ENCODE data around the gene SLC5A2.
"Not testable (repeated sequence)": the region's sequence is repeated elsewhere in the genome, so short reads cannot be mapped to it uniquely, and the experiment has no call there.

Gene SLC5A2

GRCh38 chr16:31477220-31478216 lies 5.4 kb upstream of the SLC5A2 start:
- DNase-seq: no peak

DNA sequence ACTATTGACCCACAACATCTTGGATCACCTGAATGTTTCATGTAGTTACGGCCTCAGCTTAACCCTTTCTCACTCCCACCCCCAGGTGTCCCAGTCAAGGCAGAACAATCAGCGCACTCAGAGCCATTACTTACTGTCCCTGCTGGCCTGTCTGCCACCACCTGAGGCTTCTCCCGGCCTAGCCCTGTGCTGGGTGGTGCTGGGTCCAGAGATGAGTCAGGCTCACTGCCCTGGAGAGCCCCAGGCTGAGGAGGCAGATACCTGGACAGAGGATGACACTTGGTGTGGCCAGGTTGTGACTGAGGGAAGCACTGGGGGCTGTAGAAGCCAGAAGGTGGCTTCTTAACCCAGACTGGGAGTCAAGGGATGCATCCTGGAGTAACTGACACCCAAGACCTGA lies 4.0 kb upstream of the SLC5A2 start:
- no peak for DNase-seq

DNA sequence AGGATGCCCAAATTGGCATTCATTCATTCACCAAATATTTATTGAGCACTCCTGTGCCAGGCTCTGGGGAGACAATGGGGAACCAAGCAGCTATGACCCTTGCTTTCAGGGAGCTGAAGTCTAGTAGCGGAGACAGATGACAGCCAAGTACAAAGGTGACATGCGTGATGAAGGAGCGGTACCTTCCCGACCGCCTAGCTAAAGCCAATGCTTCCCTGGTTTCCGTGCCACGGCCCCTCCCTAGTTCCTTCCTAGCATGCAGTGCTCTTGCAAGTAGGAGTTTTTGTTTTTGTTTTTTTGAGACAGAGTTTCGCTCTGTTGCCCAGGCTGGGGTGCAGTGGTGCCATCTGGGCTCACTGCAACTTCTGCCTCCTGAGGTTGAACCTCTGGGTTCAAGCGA lies 3.2 kb upstream of the SLC5A2 start:
- no peak for DNase-seq

GRCh38 chr16:31480851-31481536 lies 1.9 kb upstream of the SLC5A2 start:
- no peak for DNase-seq

DNA sequence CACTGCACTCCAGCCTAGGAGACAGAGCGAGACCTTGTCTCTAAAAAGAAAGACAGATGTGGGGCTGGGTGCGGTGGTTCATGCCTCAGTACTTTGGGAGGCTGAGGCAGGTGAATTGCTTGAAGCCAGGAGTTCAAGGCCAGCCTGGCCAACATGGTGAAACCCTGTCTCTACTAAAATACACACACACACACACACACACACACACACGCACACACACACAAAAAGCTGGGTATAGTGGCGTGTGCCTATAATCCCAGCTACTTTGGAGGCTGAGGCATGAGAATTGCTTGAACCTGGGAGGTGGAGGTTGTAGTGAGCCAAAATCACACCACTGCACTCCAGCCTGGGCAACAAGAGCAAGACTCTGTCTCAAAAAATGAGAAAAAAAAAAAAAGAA lies 1.1 kb downstream of the SLC5A2 start:
- DNase-seq: not testable (repeated sequence)

DNA sequence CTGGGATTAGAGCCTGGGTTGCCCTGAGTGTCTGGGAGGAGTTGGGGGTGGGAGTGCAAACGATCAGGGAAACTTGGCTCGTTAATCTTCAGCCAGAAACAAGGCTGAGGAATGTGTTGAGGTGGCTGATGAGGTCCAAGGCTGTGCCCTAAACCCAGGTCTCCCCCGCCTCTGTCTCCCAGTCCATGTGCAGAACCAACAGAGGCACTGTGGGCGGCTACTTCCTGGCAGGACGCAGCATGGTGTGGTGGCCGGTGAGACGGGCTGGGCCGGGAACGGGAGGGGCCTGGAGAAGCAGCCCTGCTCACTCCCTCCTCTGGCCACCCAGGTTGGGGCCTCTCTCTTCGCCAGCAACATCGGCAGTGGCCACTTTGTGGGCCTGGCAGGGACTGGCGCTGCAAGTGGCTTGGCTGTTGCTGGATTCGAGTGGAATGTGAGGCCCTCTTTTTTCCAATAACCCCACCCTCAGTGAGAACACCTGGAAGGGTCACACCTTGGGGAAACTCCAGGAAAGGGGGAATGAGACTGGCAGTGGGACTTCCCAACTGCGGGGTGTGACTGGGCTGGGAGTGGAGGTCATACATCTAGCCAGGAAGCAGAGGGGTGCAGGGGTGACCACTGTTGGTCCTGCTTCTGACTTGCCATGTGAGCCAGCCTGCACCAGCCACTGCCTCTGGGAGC lies 1.7 kb downstream of the SLC5A2 start:
- no peak for DNase-seq

GRCh38 chr16:31485571-31485970 lies 2.6 kb downstream of the SLC5A2 start:
- DNase-seq: no peak

GRCh38 chr16:31486045-31486444 lies 3.1 kb downstream of the SLC5A2 start:
- no peak for DNase-seq

DNA sequence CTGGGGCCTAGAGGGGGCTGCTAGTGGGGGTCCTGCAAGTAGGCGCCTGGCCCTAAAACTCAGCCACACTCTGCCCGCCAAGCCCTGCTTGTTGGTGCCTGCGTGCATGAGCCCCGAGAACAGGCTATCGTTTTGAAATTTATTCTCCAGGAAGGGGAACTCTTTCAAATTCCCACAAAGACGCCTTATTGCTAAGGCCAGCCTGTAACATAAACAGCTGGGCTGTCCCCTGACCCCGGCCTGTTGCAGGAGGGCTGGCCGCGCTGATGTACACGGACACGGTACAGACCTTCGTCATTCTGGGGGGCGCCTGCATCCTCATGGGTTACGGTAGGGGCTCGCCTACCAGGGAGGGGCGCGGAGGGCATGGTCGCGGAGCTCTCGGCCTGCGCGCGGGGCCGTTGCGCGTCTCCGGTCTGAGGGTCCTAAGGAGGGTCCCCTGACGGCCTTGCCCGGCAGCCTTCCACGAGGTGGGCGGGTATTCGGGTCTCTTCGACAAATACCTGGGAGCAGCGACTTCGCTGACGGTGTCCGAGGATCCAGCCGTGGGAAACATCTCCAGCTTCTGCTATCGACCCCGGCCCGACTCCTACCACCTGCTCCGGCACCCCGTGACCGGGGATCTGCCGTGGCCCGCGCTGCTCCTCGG lies 4.3 kb downstream of the SLC5A2 start:
- no peak for DNase-seq

- peak; percentile 74 for DNase-seq
Observed at GRCh38 chr16:31487720-31488467, 5.0 kb downstream of the SLC5A2 start.

- no peak for DNase-seq
Observed at GRCh38 chr16:31488468-31489297, 5.8 kb downstream of the SLC5A2 start.

- DNase-seq: no peak
Observed at GRCh38 chr16:31489298-31489564, 6.3 kb downstream of the SLC5A2 start.

DNA sequence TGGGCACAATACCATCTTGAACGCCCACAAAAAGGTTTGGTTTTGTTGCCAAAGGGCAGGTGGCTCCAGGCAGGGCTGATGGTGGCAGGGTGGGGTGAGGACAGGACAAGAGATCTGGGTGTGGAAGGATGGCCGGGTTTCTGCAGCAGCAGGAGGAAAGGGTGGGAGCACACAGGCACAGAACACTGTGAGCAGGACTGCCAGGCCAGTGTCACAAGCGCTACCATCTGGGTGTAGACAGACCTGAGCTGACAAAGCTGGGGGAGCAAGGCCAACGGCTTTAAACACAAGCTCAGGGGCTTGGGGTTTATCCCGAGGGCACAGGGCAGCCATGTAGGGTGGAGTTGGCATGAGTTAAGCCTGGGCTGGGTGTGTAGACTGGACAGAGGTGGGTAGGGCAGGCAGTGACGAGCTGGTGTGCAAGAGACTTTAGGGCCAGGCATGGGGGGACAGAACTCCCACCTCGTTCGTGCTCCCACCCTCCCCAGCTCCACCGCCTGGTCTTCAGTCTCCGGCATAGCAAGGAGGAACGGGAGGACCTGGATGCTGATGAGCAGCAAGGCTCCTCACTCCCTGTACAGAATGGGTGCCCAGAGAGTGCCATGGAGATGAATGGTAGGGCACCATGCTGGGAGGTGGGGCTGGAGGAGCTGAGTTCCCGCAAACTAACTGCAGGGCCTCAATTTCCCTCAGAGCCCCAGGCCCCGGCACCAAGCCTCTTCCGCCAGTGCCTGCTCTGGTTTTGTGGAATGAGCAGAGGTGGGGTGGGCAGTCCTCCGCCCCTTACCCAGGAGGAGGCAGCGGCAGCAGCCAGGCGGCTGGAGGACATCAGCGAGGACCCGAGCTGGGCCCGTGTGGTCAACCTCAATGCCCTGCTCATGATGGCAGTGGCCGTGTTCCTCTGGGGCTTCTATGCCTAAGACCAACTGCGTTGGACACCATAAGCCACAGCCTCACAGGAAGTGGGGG lies 7.0 kb downstream of the SLC5A2 start:
- no peak for DNase-seq

GRCh38 chr16:31491778-31492418 lies 9.0 kb downstream of the SLC5A2 start:
- DNase-seq: no peak

GRCh38 chr16:31493506-31494125 lies 10.7 kb downstream of the SLC5A2 start:
- no peak for DNase-seq

- no peak for DNase-seq
Observed at GRCh38 chr16:31496670-31497069, 13.7 kb downstream of the SLC5A2 start.

- no peak for DNase-seq
Observed at GRCh38 chr16:31498493-31498892, 15.6 kb downstream of the SLC5A2 start.

- no peak for DNase-seq
Observed at GRCh38 chr16:31499928-31500327, 17.0 kb downstream of the SLC5A2 start.

DNA sequence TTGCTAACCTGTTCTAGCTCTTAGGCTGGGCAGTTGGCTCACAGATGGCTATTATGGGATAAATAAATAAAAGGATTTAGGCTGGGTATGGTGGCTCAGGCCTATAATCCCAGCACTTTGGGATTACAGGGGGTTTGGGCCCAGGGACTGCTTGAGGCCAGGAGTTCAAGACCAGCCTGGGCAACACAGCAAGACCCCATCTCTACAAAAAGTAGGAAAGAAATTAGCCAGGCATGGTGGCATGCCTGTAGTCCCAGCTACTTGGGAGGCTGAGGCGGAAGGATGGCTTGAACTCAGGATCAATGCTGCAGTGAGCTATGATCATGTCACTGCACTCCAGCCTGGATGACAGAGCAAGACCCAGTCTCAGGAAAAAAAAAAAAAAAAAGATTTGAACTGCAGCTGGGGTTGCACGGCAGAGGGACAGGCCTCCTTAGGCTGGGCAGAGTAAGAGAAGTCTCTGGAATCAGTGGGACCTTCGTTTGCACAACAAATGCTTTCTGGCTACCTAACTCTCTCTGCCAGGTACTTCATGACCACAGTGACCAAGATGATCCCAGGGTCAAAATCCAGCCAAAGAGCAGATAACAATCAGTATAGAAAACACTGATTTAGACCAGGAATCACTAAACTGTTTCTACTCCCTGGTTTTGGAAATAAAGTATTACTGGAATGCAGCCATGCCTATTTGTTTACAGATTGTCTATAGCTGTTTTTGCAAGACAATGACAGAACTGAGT lies 18.5 kb downstream of the SLC5A2 start:
- no peak for DNase-seq

Data from activated CD4-positive, alpha-beta T cell treated with anti-CD3 and anti-CD28 coated beads, Interleukin-2, amount 50 U/mL, for 1 hour (primary cell).